PC-3 (cell line): ENCODE results near the gene ITGA7. TPM values are rescaled to one million over a fixed set of nuclear protein-coding genes. Genes with fewer than 3 reads are reported as not detected.
"Not testable (repeated sequence)": the region's sequence is repeated elsewhere in the genome, so short reads cannot be mapped to it uniquely, and the experiment has no call there.

ENCODE experiments used
- ATAC-seq: fragments of 200-7000 bp; cut with Tn5 transposase; 2 replicates; pipeline ENCODE4 v1.9.1; 2020; ENCODE audit warnings: mild to moderate bottlenecking, moderate library complexity
- BruUV-seq: library from RNA; stranded (reverse); fragments of 400-500 nt; replicated peaks from 2 replicates; lab custom pipeline; 2021; lab: Mats Ljungman, UMichigan
- CTCF ChIA-PET: fragments of 300-600 bp; sonication (Branson Sonifier 250); formaldehyde crosslinking; loops from one replicate; lab custom pipeline; 2022; ENCODE audit warnings: antibody characterized with exemption; lab: Charles Lee
- POLR2A ChIA-PET: fragments of 300-600 bp; sonication (Branson Sonifier 250); formaldehyde crosslinking; loops from one replicate; lab custom pipeline; 2022; ENCODE audit warnings: antibody characterized with exemption; ENCODE audit not compliant: unreplicated experiment; lab: Charles Lee
- DNase-seq: peaks from one replicate; pipeline ENCODE4 v3.0.0-alpha.2; 2015
- H2AFZ ChIP-seq: fragments of 300-600 bp; sonication (generic); 2 replicates; pipeline ENCODE4 v1.6.0; 2016; ENCODE audit warnings: antibody characterized with exemption, low read length
- H3F3A ChIP-seq: fragments of 300-600 bp; sonication (generic); one replicate; pipeline ENCODE4 v1.6.0; 2017; ENCODE audit warnings: antibody characterized with exemption, low read length, control low read depth, mild to moderate bottlenecking; ENCODE audit not compliant: unreplicated experiment
- H3K27ac ChIP-seq: fragments of 300-600 bp; sonication (generic); 2 replicates; pipeline ENCODE4 v1.5.1; 2016; ENCODE audit warnings: mild to moderate bottlenecking, low read length
- H3K27me3 ChIP-seq: fragments of 300-600 bp; sonication (generic); 2 replicates; pipeline ENCODE4 v1.6.1; 2016; ENCODE audit warnings: low read length, mixed read lengths
- H3K36me3 ChIP-seq: fragments of 300-600 bp; sonication (generic); 2 replicates; pipeline ENCODE4 v1.6.1; 2016; ENCODE audit warnings: low read depth, mixed run types, low read length, mixed read lengths
- H3K4me1 ChIP-seq: fragments of 300-600 bp; sonication (generic); 2 replicates; pipeline ENCODE4 v1.5.1; 2016; ENCODE audit warnings: low read length; ENCODE audit not compliant: insufficient read depth
- H3K4me2 ChIP-seq: fragments of 300-600 bp; sonication (generic); 2 replicates; pipeline ENCODE4 v1.6.0; 2016; ENCODE audit warnings: low read length
- H3K4me3 ChIP-seq: fragments of 300-600 bp; sonication (generic); 2 replicates; pipeline ENCODE4 v1.5.1; 2016; ENCODE audit warnings: mild to moderate bottlenecking, low read length, mixed read lengths
- H3K79me2 ChIP-seq: fragments of 300-600 bp; sonication (generic); 2 replicates; pipeline ENCODE4 v1.6.1; 2017; ENCODE audit warnings: low read length, mixed read lengths
- H3K9ac ChIP-seq: fragments of 300-600 bp; sonication (generic); 2 replicates; pipeline ENCODE4 v1.6.0; 2016; ENCODE audit warnings: mild to moderate bottlenecking, low read length
- H3K9me2 ChIP-seq: fragments of 300-600 bp; sonication (generic); replicated peaks from 2 replicates; pipeline ENCODE4 v1.6.1; 2016; ENCODE audit warnings: mixed run types, low read length, mixed read lengths
- H3K9me3 ChIP-seq: fragments of 300-600 bp; sonication (generic); 2 replicates; pipeline ENCODE4 v1.6.1; 2016; ENCODE audit warnings: low read length, mixed read lengths
- H4K20me1 ChIP-seq: fragments of 300-600 bp; sonication (generic); 2 replicates; pipeline ENCODE4 v1.6.1; 2016; ENCODE audit warnings: low read length, mixed read lengths
- EZH2 ChIP-seq: fragments of 300-600 bp; sonication (generic); IDR thresholded peaks from one replicate; pipeline ENCODE4 v1.6.1; 2017; ENCODE audit warnings: antibody characterized with exemption, mild to moderate bottlenecking, low read length; ENCODE audit not compliant: unreplicated experiment
- EZH2phosphoT487 ChIP-seq: fragments of 300-600 bp; sonication (generic); IDR thresholded peaks from 2 replicates; pipeline ENCODE4 v1.6.1; 2018; ENCODE audit warnings: mild to moderate bottlenecking, antibody characterized with exemption, low read length, borderline replicate concordance
- intact Hi-C: fragments of 100-400 bp; cut with micrococcal nuclease; formaldehyde crosslinking; loops from 2 replicates; pipeline ENCODE4 v1.9.0; 2023
- total RNA-seq: library from RNA; depleted of rRNA; stranded (reverse); fragments of >200 nt; gene quantifications from 2 replicates; pipeline ENCODE4 v1.2.3, GENCODE V29; 2014
- TF ChIP-seq, protein P1 (sequence below): fragments of 300-600 bp; sonication (generic); conservative IDR thresholded peaks from 2 replicates; pipeline ENCODE4 v1.5.1; 2017; ENCODE audit warnings: antibody characterized with exemption, low read depth, mild to moderate bottlenecking, low read length

The ITGA7 gene
- total RNA-seq, 1 experiment from 2014 or later, result 4.4 TPM

DNA sequence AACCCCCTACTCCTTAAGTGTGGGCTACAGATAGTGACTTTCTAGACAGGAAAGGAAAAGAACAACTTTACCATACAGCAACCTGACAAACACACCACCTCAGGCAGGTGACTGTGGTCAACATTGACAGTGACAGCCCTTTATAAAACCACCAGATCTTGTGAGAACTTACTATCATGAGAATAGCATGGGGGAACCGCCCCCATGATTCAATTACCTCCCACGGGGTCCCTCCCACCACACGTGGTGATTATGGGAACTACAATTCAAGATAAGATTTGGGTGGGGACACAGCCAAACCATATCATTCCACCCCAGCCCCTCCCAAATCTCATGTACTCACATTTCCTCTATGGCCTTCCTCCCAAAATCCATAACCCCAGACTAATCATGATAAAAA lies 54.7 kb downstream of the ITGA7 start:
- Histone ChIP-seq H3K4me3 (no peak overlapping the region), H3K27me3 (no peaks in the 10 kb centered on the region), H3K36me3 (no peaks in the 10 kb centered on the region), H3K9ac (no peak overlapping the region), H4K20me1 (no peaks in the 10 kb centered on the region), H3K4me1 (no peaks in the 10 kb centered on the region), H2AFZ (no peak overlapping the region), H3K79me2 (no peaks in the 10 kb centered on the region), H3K9me2 (no peaks in the 10 kb centered on the region), H3K4me2 (no peak overlapping the region), H3K9me3 (no peaks in the 10 kb centered on the region), H3F3A (no peaks in the 10 kb centered on the region), H3K27ac (no peak overlapping the region)
- ATAC-seq, result no peak
- ChIA-PET POLR2A (no interaction called here), CTCF (no interaction called here)
- TF ChIP-seq, protein P1, sequence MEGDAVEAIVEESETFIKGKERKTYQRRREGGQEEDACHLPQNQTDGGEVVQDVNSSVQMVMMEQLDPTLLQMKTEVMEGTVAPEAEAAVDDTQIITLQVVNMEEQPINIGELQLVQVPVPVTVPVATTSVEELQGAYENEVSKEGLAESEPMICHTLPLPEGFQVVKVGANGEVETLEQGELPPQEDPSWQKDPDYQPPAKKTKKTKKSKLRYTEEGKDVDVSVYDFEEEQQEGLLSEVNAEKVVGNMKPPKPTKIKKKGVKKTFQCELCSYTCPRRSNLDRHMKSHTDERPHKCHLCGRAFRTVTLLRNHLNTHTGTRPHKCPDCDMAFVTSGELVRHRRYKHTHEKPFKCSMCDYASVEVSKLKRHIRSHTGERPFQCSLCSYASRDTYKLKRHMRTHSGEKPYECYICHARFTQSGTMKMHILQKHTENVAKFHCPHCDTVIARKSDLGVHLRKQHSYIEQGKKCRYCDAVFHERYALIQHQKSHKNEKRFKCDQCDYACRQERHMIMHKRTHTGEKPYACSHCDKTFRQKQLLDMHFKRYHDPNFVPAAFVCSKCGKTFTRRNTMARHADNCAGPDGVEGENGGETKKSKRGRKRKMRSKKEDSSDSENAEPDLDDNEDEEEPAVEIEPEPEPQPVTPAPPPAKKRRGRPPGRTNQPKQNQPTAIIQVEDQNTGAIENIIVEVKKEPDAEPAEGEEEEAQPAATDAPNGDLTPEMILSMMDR, result no peak
- TF ChIP-seq EZH2phosphoT487 (no peak), EZH2 (no peak)
- DNase-seq, result no peak
- intact Hi-C loops, result no loop called here
- BruUV-seq, result no TSS peak

DNA sequence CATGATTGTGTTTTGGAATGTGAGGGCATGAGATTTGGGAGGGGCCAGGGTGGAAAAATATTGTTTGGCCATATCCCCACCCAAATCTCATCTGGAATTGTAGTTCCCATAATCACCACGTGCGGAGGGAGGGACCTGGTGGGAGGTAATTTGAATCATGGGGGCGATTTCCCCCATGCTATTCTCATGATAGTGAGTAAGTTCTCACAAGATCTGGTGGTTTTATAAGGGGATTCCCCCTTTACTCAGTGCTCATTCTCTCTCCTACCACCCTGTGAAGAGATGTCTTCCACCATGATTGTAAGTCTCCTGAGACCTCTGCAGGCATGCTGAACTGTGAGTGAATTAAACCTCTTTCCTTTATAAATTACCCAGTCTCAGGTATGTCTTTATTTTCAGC lies 55.4 kb downstream of the ITGA7 start:
- no peaks in the 10 kb centered on the region for H3K79me2 ChIP-seq
- H3K4me1 ChIP-seq, result no peaks in the 10 kb centered on the region
- H3K4me2 ChIP-seq, result no peak overlapping the region
- no peak overlapping the region for H3K27ac ChIP-seq
- no peak for TF ChIP-seq EZH2
- no peak for TF ChIP-seq EZH2phosphoT487
- TF ChIP-seq, protein P1, result no peak
- H3K9me3 ChIP-seq, result no peaks in the 10 kb centered on the region
- no peaks in the 10 kb centered on the region for H4K20me1 ChIP-seq
- H3K9ac ChIP-seq, result no peak overlapping the region
- ChIA-PET POLR2A (no interaction called here), CTCF (no interaction called here)
- DNase-seq, result no peak
- BruUV-seq, result no TSS peak
- no peaks in the 10 kb centered on the region for H3K9me2 ChIP-seq
- H3K4me3 ChIP-seq, result no peak overlapping the region
- no peaks in the 10 kb centered on the region for H3K36me3 ChIP-seq
- no peaks in the 10 kb centered on the region for H3F3A ChIP-seq
- H2AFZ ChIP-seq, result no peak overlapping the region
- no peaks in the 10 kb centered on the region for H3K27me3 ChIP-seq
- ATAC-seq, result no peak
- intact Hi-C loops, result no loop called here

DNA sequence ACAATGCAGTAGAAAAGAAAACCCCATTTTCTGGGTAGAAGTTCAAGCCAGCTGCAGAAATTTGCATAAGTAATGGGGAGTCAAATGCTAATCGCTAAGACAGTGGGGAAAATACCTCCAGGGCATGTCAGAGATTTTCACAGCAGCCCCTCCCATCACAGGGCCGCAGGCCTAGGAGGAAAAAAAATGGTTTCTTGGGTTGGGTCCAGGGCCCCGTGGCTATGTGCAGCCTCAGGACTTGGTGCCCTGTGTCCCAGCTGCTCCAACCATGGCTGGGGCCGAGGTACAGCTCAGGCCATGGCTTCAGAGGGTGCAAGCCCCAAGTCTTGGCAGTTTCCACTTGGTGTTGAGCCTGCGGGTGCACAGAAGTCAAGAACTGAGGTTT lies 56.4 kb downstream of the ITGA7 start:
- DNase-seq (no peak), ATAC-seq (no peak)
- no peaks in the 10 kb centered on the region for H3K9me3 ChIP-seq
- TF ChIP-seq EZH2phosphoT487 (no peak), EZH2 (no peak)
- TF ChIP-seq, protein P1, result no peak
- H3K4me1 ChIP-seq, result peaks cover 3% of the 10 kb centered on the region; the same call in 1 of the 2 replicates
- no peaks in the 10 kb centered on the region for H3K36me3 ChIP-seq
- BruUV-seq, result no TSS peak
- no peaks in the 10 kb centered on the region for H3K79me2 ChIP-seq
- H3K9me2 ChIP-seq, result no peaks in the 10 kb centered on the region
- H3K9ac ChIP-seq, result no peak overlapping the region
- H3K27ac ChIP-seq, result no peak overlapping the region
- H3K4me3 ChIP-seq, result no peak overlapping the region
- no peaks in the 10 kb centered on the region for H3F3A ChIP-seq
- H3K4me2 ChIP-seq, result no peak overlapping the region
- intact Hi-C loops, result no loop called here
- POLR2A ChIA-PET, result no interaction called here
- no peaks in the 10 kb centered on the region for H4K20me1 ChIP-seq
- CTCF ChIA-PET, result no interaction called here
- H3K27me3 ChIP-seq, result no peaks in the 10 kb centered on the region
- no peak overlapping the region for H2AFZ ChIP-seq

DNA sequence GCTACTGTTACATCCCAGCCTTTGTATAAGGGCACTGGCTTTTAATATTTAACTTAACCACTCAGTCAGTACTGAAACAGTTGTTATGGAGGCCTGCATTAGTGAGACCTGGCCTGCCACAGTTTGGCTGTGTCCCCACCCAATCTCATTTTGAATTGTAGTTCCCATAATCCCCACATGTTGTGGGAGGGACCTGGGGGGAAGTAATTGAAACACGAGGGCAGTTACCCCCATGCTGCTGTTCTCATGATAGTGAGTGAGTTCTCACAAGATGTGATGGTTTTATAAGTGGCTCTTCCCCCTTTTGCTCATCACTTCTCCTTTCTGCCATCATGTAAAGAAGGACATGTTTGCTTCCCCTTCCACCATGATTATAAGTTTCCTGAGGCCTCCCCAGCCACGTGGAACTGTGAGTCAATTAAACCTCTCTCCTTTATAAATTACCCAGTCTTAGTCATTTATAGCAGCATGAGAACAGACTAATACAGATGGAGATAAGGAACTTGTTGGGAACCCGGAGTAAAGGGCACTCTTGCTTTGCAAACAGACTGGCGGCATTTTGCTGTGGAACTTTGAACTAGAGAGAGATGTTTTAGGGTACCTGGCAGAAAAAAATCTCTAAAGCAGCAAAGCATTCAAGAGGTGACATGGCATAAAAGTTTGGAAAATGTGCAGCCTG lies 56.9 kb downstream of the ITGA7 start:
- intact Hi-C loops, H3K4me2 ChIP-seq, CTCF ChIA-PET, H3K9me2 ChIP-seq, H3K36me3 ChIP-seq, H4K20me1 ChIP-seq, H3K4me1 ChIP-seq, DNase-seq, POLR2A ChIA-PET, H3K27me3 ChIP-seq, H3K4me3 ChIP-seq, H3K79me2 ChIP-seq, H3F3A ChIP-seq, H2AFZ ChIP-seq, H3K9ac ChIP-seq, BruUV-seq, ATAC-seq, H3K27ac ChIP-seq, H3K9me3 ChIP-seq: not testable (repeated sequence)
